H1 (cell line): ENCODE measurements around the gene MYL5. TPM values are rescaled to one million over a fixed set of nuclear protein-coding genes. Genes with fewer than 3 reads are reported as not detected.

Source experiments
- CTCF ChIA-PET: fragments of 300-600 bp; sonication (Branson Sonifier 250); formaldehyde crosslinking; loops from one replicate; lab custom pipeline; 2021; ENCODE audit not compliant: partially characterized antibody; lab: Charles Lee
- POLR2A ChIA-PET: fragments of 300-600 bp; sonication (Branson Sonifier 250); formaldehyde crosslinking; loops from one replicate; lab custom pipeline; 2021; ENCODE audit warnings: inconsistent platforms; ENCODE audit not compliant: partially characterized antibody; lab: Charles Lee
- DNase-seq, 2 experiments: peaks; one replicate each; pipeline versions ENCODE4 v3.0.0 to v3.0.0-alpha.2; 2010 to 2022; ENCODE audit warnings: low spot score in 2 of 2, low read depth in 1 of 2, mixed read lengths in 1 of 2
- FAIRE-seq: peaks from 2 replicates; lab custom pipeline; 2011; peaks lifted over from hg19 to GRCh38; lab: Jason Lieb, UNC
- H2AFZ ChIP-seq: 2 replicates; pipeline ENCODE4 v1.8.1; 2012; ENCODE audit warnings: low read length, inconsistent platforms
- H2AK5ac ChIP-seq: 2 replicates; pipeline ENCODE4 v1.6.1; 2013; ENCODE audit warnings: low read depth, low read length
- H2BK120ac ChIP-seq: replicated peaks from 2 replicates; pipeline ENCODE3; 2013; ENCODE audit warnings: low read depth, low read length, inconsistent platforms
- H2BK12ac ChIP-seq: 2 replicates; pipeline ENCODE4 v1.6.1; 2013; ENCODE audit warnings: low read depth, low read length
- H2BK15ac ChIP-seq: 2 replicates; pipeline ENCODE4 v1.6.1; 2013; ENCODE audit warnings: low read length
- H2BK20ac ChIP-seq: 2 replicates; pipeline ENCODE4 v1.6.1; 2013; ENCODE audit warnings: low read length
- H2BK5ac ChIP-seq: 2 replicates; pipeline ENCODE4 v1.6.1; 2013; ENCODE audit warnings: low read depth, low read length
- H3K14ac ChIP-seq: 2 replicates; pipeline ENCODE4 v1.6.1; 2013; ENCODE audit warnings: inconsistent platforms; ENCODE audit not compliant: insufficient read length
- H3K18ac ChIP-seq: 2 replicates; pipeline ENCODE4 v1.6.1; 2013; ENCODE audit warnings: low read length; ENCODE audit errors: extremely low read depth
- H3K23ac ChIP-seq: 2 replicates; pipeline ENCODE4 v1.6.1; 2013; ENCODE audit warnings: inconsistent platforms; ENCODE audit not compliant: insufficient read length
- H3K23me2 ChIP-seq: 2 replicates; pipeline ENCODE4 v1.6.1; 2013; ENCODE audit warnings: low read depth, low read length
- H3K27ac ChIP-seq: 2 replicates; pipeline ENCODE4 v1.6.1; 2011; ENCODE audit warnings: low read depth, low read length, inconsistent platforms
- H3K27me3 ChIP-seq, 4 experiments: replicated peaks in 1 of 4; 1 replicate in 1 of 4; 2 replicates in 3 of 4; pipeline versions ENCODE4 v1.6.1 to v1.8.1; 2011 to 2013; ENCODE audit warnings: low read length in 3 of 4, mild to moderate bottlenecking in 3 of 4, inconsistent platforms in 2 of 4, mixed read lengths in 2 of 4, moderate library complexity in 1 of 4; ENCODE audit not compliant: control insufficient read depth in 3 of 4, insufficient read depth in 3 of 4; ENCODE audit errors: extremely low read depth in 1 of 4
- H3K36me3 ChIP-seq, 4 experiments: 2 replicates each; pipeline versions ENCODE4 v1.6.1 to v1.8.1; 2011 to 2013; ENCODE audit warnings: mild to moderate bottlenecking in 4 of 4, low read length in 3 of 4, moderate library complexity in 2 of 4, control low read depth in 1 of 4, inconsistent platforms in 1 of 4; ENCODE audit not compliant: insufficient read depth in 4 of 4, control insufficient read depth in 2 of 4
- H3K4ac ChIP-seq: replicated peaks from 2 replicates; pipeline ENCODE3; 2013; ENCODE audit warnings: low read length, low read depth, mixed read lengths, inconsistent platforms; ENCODE audit not compliant: insufficient read length
- H3K4me1 ChIP-seq, 4 experiments: replicated peaks in 1 of 4; 1 replicate in 1 of 4; 2 replicates in 3 of 4; pipeline versions ENCODE4 v1.6.1 to v1.8.1; 2011 to 2013; ENCODE audit warnings: low read length in 3 of 4, inconsistent platforms in 2 of 4, mixed read lengths in 1 of 4; ENCODE audit not compliant: insufficient read depth in 4 of 4, control insufficient read depth in 3 of 4
- H3K4me2 ChIP-seq, 2 experiments: 2 replicates each; pipeline versions ENCODE4 v1.6.1 to v1.8.1; 2011 to 2013; ENCODE audit warnings: low read depth in 2 of 2, low read length in 2 of 2, control low read depth in 1 of 2, inconsistent platforms in 1 of 2, mild to moderate bottlenecking in 1 of 2; ENCODE audit not compliant: insufficient read depth in 1 of 2
- H3K4me3 ChIP-seq, 4 experiments: fragments of 200-600, 300-600 bp in 1 of 4; sonication (generic), shearing (Covaris generic), sonication (Bioruptor Twin) in 1 of 4; 2 replicates each; pipeline versions ENCODE4 v1.5.1 to v1.8.1; 2011 to 2016; ENCODE audit warnings: low read length in 4 of 4, low read depth in 3 of 4, control low read depth in 2 of 4, inconsistent platforms in 2 of 4, mild to moderate bottlenecking in 2 of 4, mixed read lengths in 1 of 4, moderate library complexity in 1 of 4; ENCODE audit not compliant: insufficient read depth in 2 of 4; ENCODE audit errors: extremely low read depth in 1 of 4
- H3K56ac ChIP-seq: replicated peaks from 2 replicates; pipeline ENCODE3; 2013; ENCODE audit warnings: low read depth, mild to moderate bottlenecking, mixed read lengths, low read length, inconsistent platforms; ENCODE audit not compliant: insufficient read length
- H3K79me1 ChIP-seq: 2 replicates; pipeline ENCODE4 v1.6.1; 2013; ENCODE audit warnings: low read depth, low read length, control low read depth
- H3K79me2 ChIP-seq, 2 experiments: 2 replicates each; pipeline versions ENCODE4 v1.6.1 to v1.8.1; 2012 to 2013; ENCODE audit warnings: low read length in 2 of 2, mild to moderate bottlenecking in 2 of 2, inconsistent platforms in 1 of 2; ENCODE audit not compliant: insufficient read depth in 2 of 2, control insufficient read depth in 1 of 2
- H3K9ac ChIP-seq, 4 experiments: replicated peaks in 1 of 4; 1 replicate in 1 of 4; 2 replicates in 3 of 4; pipeline versions ENCODE4 v1.6.1 to v1.8.1; 2011 to 2013; ENCODE audit warnings: low read depth in 3 of 4, low read length in 3 of 4, control low read depth in 2 of 4, mild to moderate bottlenecking in 2 of 4, moderate library complexity in 2 of 4, inconsistent platforms in 1 of 4; ENCODE audit errors: extremely low read depth in 1 of 4
- H3K9me3 ChIP-seq, 2 experiments: 2 replicates each; pipeline versions ENCODE4 v1.6.1 to v1.8.1; 2012 to 2013; ENCODE audit warnings: mild to moderate bottlenecking in 2 of 2, moderate library complexity in 2 of 2, control low read depth in 1 of 2, inconsistent platforms in 1 of 2, low read depth in 1 of 2, low read length in 1 of 2, mixed read lengths in 1 of 2; ENCODE audit not compliant: insufficient read depth in 2 of 2
- H4K20me1 ChIP-seq, 2 experiments: replicated peaks in 1 of 2; 2 replicates each; pipeline versions ENCODE3 to v1.8.1; 2011 to 2013; ENCODE audit warnings: inconsistent platforms in 2 of 2, low read length in 2 of 2, mild to moderate bottlenecking in 1 of 2; ENCODE audit not compliant: insufficient read depth in 2 of 2, control insufficient read depth in 1 of 2
- H4K5ac ChIP-seq: 2 replicates; pipeline ENCODE4 v1.6.1; 2013; ENCODE audit warnings: low read length, low read depth, mixed read lengths, inconsistent platforms; ENCODE audit not compliant: insufficient read length
- H4K8ac ChIP-seq: 2 replicates; pipeline ENCODE4 v1.8.0; 2013; ENCODE audit warnings: mild to moderate bottlenecking, moderate library complexity, low read length, inconsistent platforms; ENCODE audit not compliant: insufficient read depth; ENCODE audit errors: extremely low read depth
- H4K91ac ChIP-seq: replicated peaks from 2 replicates; pipeline ENCODE3; 2013; ENCODE audit warnings: low read length, mixed read lengths, inconsistent platforms; ENCODE audit not compliant: insufficient read length
- ATF3 ChIP-seq: IDR thresholded peaks from 2 replicates; pipeline ENCODE4 v1.6.1; 2011; ENCODE audit warnings: low read depth, mild to moderate bottlenecking, low read length; ENCODE audit not compliant: insufficient read depth
- EGR1 ChIP-seq: IDR thresholded peaks from 2 replicates; pipeline ENCODE4 v1.6.1; 2011; ENCODE audit warnings: low read depth, low read length, borderline replicate concordance
- JUN ChIP-seq: IDR thresholded peaks from 2 replicates; pipeline ENCODE4 v1.6.1; 2011; ENCODE audit warnings: low read depth, mild to moderate bottlenecking, improper control_type of control experiment, low read length
- RAD21 ChIP-seq, 2 experiments: IDR thresholded peaks in 1 of 2; conservative IDR thresholded peaks in 1 of 2; 2 replicates each; pipeline ENCODE4 v1.6.1; 2011; ENCODE audit warnings: low read depth in 2 of 2, low read length in 2 of 2, improper control_type of control experiment in 1 of 2, inconsistent platforms in 1 of 2, mild to moderate bottlenecking in 1 of 2, moderate library complexity in 1 of 2
- RBBP5 ChIP-seq: IDR thresholded peaks from 2 replicates; pipeline ENCODE4 v1.7.1; 2012; ENCODE audit warnings: low read depth, mild to moderate bottlenecking, inconsistent platforms, low read length, moderate library complexity, borderline replicate concordance
- RNF2 ChIP-seq: fragments of 200-900, 300-1000 bp; sonication (generic); IDR thresholded peaks from 2 replicates; pipeline ENCODE4 v1.7.1; 2016; ENCODE audit warnings: borderline replicate concordance, low read depth, mild to moderate bottlenecking, antibody characterized with exemption, low read length; ENCODE audit not compliant: poor library complexity, severe bottlenecking; ENCODE audit errors: missing control alignments
- RXRA ChIP-seq: IDR thresholded peaks from 2 replicates; pipeline ENCODE4 v1.6.1; 2011; ENCODE audit warnings: low read depth, mild to moderate bottlenecking, low read length, moderate library complexity; ENCODE audit not compliant: insufficient read depth
- SP4 ChIP-seq: IDR thresholded peaks from 2 replicates; pipeline ENCODE4 v1.6.1; 2012; ENCODE audit warnings: low read length, inconsistent platforms
- WGBS, 2 experiments: shearing (Covaris generic) in 1 of 2; methylation state at CpG; one replicate each; pipeline versions ENCODE4 v1.1.6 to v1.1.7; 2013 to 2015; ENCODE audit warnings: low lambda C conversion rate in 2 of 2, mixed read lengths in 2 of 2, inconsistent platforms in 1 of 2, low coverage in 1 of 2, missing lambda C conversion rate in 1 of 2; ENCODE audit not compliant: insufficient replicate concordance in 2 of 2, insufficient coverage in 1 of 2, insufficient read length in 1 of 2; ENCODE audit errors: extremely low coverage in 1 of 2, missing lambda C conversion rate in 1 of 2; 5-methylcytosine and 5-hydroxymethylcytosine counted together
- polyA plus RNA-seq, 7 experiments: library from polyadenylated mRNA; depleted of rRNA in 3 of 7; stranded (reverse) in 5 of 7; unstranded in 2 of 7; fragments of >200 nt in 5 of 7; fragments of 200-250 nt in 2 of 7; gene quantifications; 1 replicate in 5 of 7; 2 replicates in 1 of 7; 4 replicates in 1 of 7; pipeline versions ENCODE4 v1.2.1 to v1.2.3, GENCODE V29; 2011 to 2013; ENCODE audit warnings: missing spikeins in 2 of 7, mixed read lengths in 2 of 7
- total RNA-seq: library from RNA; stranded (reverse); fragmentation: NEBNext Ultra II Directional; extraction: Animal tissue kit (Norgen Biotek cat#: 25700); gene quantifications from 2 replicates; pipeline ENCODE4 v1.2.1, GENCODE V29; 2021

MYL5 gene
- total and polyA plus RNA-seq, 2 of the 8 experiments (the other 6 are each of a cell fraction or from before 2014, with no cell fraction given) = 5.7 to 6.8 TPM

- ChIA-PET CTCF (interaction anchor here (0.6 to 0.7 kb wide), 3 partner anchors 8 to 68 kb away, joined by 3 read pairs; no protein-coding TSS in a partner anchor), POLR2A (interaction anchor here (0.6 to 1.5 kb wide), 6 partner anchors 8 to 395 kb away, joined by 3 to 7 read pairs (median 3); no protein-coding TSS in a partner anchor)
- DNase-seq (no peak), FAIRE-seq (no peak)
- H2AK5ac ChIP-seq = no peak overlapping the region
- H3K9ac ChIP-seq = no peak overlapping the region
- H3K18ac ChIP-seq = no peak overlapping the region
- H2BK120ac ChIP-seq = no peak overlapping the region
- peaks cover 4% of the 10 kb centered on the region; the same call in 1 of the 2 replicates for H3K23me2 ChIP-seq
- no peaks in the 10 kb centered on the region for H3K4me1 ChIP-seq
- no peak overlapping the region for H4K8ac ChIP-seq
- H3K4me2 ChIP-seq = no peak overlapping the region
- H4K5ac ChIP-seq = no peak overlapping the region
- TF ChIP-seq ATF3 (no peak), RXRA (peak; percentile 98), RAD21 (IDR thresholded peaks at IDR 0.05 in 1 of 2, conservative IDR thresholded peaks at IDR 0.05 in 1 of 2; ENCODE audit: low read depth in 2 of 2, low read length in 2 of 2) (no peak), RBBP5 (no peak), RNF2 (no peak), EGR1 (no peak), JUN (no peak), SP4 (no peak)
- no peak overlapping the region for H2BK12ac ChIP-seq
- no peak overlapping the region for H3K4ac ChIP-seq
- no peaks in the 10 kb centered on the region; a peak in 1 of 8 replicates for H3K36me3 ChIP-seq
- H2AFZ ChIP-seq = no peak overlapping the region
- H4K20me1 ChIP-seq = peaks cover 0 to 20% of the 10 kb centered on the region in 2 experiments
- no peaks in the 10 kb centered on the region for H3K9me3 ChIP-seq
- no peak overlapping the region for H2BK15ac ChIP-seq
- no peaks in the 10 kb centered on the region for H3K79me2 ChIP-seq
- H3K27ac ChIP-seq = no peak overlapping the region
- peaks cover 0 to 11% (median 0%) of the 10 kb centered on the region in 4 experiments; a peak in 2 of 7 replicates for H3K27me3 ChIP-seq
- H3K14ac ChIP-seq = no peak overlapping the region
- no peaks in the 10 kb centered on the region for H3K79me1 ChIP-seq
- no peak overlapping the region for H3K23ac ChIP-seq
- 89% methylated on average over 12 of the region's 23 CpGs; no CpG with 5 or more reads in 1 of the 2 experiments for WGBS, 2 experiments
- no peak overlapping the region for H2BK5ac ChIP-seq
- H4K91ac ChIP-seq = no peak overlapping the region
- H3K4me3 ChIP-seq = no peak overlapping the region
- no peak overlapping the region for H3K56ac ChIP-seq
- H2BK20ac ChIP-seq = no peak overlapping the region
Measured at GRCh38 chr4:657338-657833, 17.0 kb upstream of the MYL5 start.
